Panc1 (cell line): Measurements from ENCODE around the gene TBXA2R.

Experiments
- CTCF ChIP-seq: fragments of 450-650 bp; IDR thresholded peaks from 2 replicates; pipeline ENCODE4 v1.5.1; 2017; ENCODE audit warnings: mild to moderate bottlenecking
- TCF7L2 ChIP-seq: IDR thresholded peaks from 2 replicates; pipeline ENCODE4 v1.6.1; 2011; ENCODE audit warnings: mild to moderate bottlenecking, low read depth, low read length, inconsistent platforms

- TF ChIP-seq TCF7L2, result no peak
- TF ChIP-seq CTCF, result no peak
Observed at GRCh38 chr19:3589439-3589838, 17.2 kb downstream of the TBXA2R start.
